ENCODE data around the gene TRO. TPM values are rescaled to one million over a fixed set of nuclear protein-coding genes. Genes with fewer than 3 reads are reported as not detected.

Gene TRO
- total and polyA plus RNA-seq, 8 donors, result 4.2 to 137 (median 96.5) TPM

DNA sequence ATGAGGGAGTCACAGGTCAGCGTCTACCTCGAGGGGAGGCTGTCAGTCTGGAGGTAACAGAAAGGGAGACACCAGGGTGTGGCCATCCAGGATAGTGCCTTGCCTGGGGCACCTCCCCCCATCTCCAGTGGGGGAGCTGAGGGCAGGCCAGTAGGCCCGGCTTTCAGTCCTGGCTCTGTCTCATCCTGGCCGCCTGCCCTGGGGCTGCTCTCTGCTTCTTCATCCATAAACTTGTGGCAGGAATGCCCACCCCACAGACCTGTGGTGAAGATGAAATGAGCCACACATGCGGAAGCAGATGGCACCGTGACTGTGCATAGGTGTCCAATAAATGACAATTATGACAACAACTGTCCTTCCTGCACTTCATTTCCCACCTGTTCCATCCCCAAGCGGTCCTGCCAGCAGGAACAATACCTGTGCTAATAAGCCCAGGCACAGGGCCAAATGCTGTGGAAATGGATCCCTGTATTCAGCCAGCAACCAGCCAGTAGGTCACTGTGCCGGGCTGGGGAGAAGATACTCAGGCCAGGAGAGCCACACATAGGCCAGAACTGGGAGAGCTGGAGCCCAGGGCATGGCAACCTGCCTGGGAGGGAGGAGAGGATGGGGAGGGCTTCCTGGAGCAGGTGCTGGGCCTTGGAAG, 30.2 kb downstream of the TRO start:
- TF ChIP-seq, protein P1, sequence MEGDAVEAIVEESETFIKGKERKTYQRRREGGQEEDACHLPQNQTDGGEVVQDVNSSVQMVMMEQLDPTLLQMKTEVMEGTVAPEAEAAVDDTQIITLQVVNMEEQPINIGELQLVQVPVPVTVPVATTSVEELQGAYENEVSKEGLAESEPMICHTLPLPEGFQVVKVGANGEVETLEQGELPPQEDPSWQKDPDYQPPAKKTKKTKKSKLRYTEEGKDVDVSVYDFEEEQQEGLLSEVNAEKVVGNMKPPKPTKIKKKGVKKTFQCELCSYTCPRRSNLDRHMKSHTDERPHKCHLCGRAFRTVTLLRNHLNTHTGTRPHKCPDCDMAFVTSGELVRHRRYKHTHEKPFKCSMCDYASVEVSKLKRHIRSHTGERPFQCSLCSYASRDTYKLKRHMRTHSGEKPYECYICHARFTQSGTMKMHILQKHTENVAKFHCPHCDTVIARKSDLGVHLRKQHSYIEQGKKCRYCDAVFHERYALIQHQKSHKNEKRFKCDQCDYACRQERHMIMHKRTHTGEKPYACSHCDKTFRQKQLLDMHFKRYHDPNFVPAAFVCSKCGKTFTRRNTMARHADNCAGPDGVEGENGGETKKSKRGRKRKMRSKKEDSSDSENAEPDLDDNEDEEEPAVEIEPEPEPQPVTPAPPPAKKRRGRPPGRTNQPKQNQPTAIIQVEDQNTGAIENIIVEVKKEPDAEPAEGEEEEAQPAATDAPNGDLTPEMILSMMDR (IDR thresholded peaks at IDR 0.05), result no peak
- H3K4me3 ChIP-seq, result no peak overlapping the region
- no peaks in the 10 kb centered on the region for H3K36me3 ChIP-seq
- intact Hi-C loops (cut with DNase I), result no loop called here
- H3K27me3 ChIP-seq, result no peaks in the 10 kb centered on the region
- ATAC-seq (no peak), DNase-seq (no peak)
- no peaks in the 10 kb centered on the region for H3K4me1 ChIP-seq
- H3K9me3 ChIP-seq, result no peaks in the 10 kb centered on the region
- no peak overlapping the region for H3K27ac ChIP-seq

DNA sequence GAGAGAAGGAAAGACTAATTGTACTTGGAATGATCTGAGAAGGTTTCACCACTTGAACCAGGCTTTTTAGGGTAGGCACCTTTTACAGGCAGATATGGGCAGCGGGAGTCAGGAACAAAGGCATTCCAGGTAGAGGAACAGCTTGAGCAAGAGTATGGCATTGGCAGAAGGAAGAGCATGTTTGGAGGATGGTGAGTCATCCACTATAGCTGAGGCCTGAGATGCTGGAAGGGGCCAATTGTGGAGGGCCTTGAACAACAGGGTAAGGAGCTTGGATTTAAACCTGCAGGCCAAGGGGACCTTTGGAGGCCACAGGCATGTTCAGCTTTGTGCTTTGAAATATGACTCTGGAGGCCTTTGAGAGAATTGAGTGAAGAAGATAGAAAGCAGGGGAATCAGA, 41.1 kb downstream of the TRO start:
- H3K27ac ChIP-seq, result no peak overlapping the region
- intact Hi-C loops (cut with DNase I), result no loop called here
- no peaks in the 10 kb centered on the region for H3K4me1 ChIP-seq
- DNase-seq (no peak), ATAC-seq (no peak)
- no peaks in the 10 kb centered on the region for H3K27me3 ChIP-seq
- H3K9me3 ChIP-seq, result no peaks in the 10 kb centered on the region
- no peak overlapping the region for H3K4me3 ChIP-seq
- no peaks in the 10 kb centered on the region for H3K36me3 ChIP-seq
- TF ChIP-seq, protein P1 (IDR thresholded peaks at IDR 0.05), result no peak

GRCh38 chrX:54964766-54965497, 44.3 kb downstream of the TRO start:
- H3K27me3 ChIP-seq, result no peaks in the 10 kb centered on the region
- no peak overlapping the region for H3K4me3 ChIP-seq
- ATAC-seq (no peak), DNase-seq (no peak)
- intact Hi-C loops (cut with DNase I), result no loop called here
- no peaks in the 10 kb centered on the region for H3K9me3 ChIP-seq
- no peak overlapping the region for H3K27ac ChIP-seq
- no peaks in the 10 kb centered on the region for H3K36me3 ChIP-seq
- TF ChIP-seq, protein P1 (IDR thresholded peaks at IDR 0.05), result no peak
- H3K4me1 ChIP-seq, result no peaks in the 10 kb centered on the region

DNA sequence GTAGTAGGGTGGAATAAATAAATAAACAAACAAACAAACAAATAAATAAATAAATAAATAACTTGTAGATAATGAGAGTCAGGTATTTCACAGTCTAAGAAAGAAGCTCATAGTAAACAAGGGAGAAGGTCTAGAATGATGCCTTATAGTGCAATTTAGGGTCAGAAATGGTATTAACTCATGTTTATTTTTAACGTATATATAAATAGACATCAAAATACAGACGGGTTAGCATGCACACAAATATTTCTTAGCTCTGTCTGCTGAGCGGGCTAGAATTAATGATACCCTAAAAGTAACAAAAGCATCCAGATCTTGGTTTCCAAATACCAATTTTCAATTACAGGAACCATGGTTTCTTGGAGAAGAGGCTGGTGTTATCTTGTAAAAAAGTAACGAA, 56.8 kb downstream of the TRO start:
- no peaks in the 10 kb centered on the region for H3K4me1 ChIP-seq
- TF ChIP-seq, protein P1 (IDR thresholded peaks at IDR 0.05), result no peak
- no peak for ATAC-seq

GRCh38 chrX:54978448-54978847, 57.8 kb downstream of the TRO start:
- H3K27ac ChIP-seq, result no peak overlapping the region
- no peaks in the 10 kb centered on the region for H3K4me1 ChIP-seq
- DNase-seq, result no peak
- H3K27me3 ChIP-seq, result peaks cover 0 to 5% of the 10 kb centered on the region in 2 donors
- no peak overlapping the region for H3K4me3 ChIP-seq
- intact Hi-C loops (cut with DNase I), result no loop called here
- no peak for ATAC-seq
- no peaks in the 10 kb centered on the region for H3K36me3 ChIP-seq
- TF ChIP-seq, protein P1 (IDR thresholded peaks at IDR 0.05), result no peak
- no peaks in the 10 kb centered on the region for H3K9me3 ChIP-seq

More for the DNA sequence above, 56.8 kb downstream of the TRO start:
- Histone ChIP-seq H3K9me3 (no peaks in the 10 kb centered on the region), H3K36me3 (no peaks in the 10 kb centered on the region), H3K4me3 (no peak overlapping the region), H3K27me3 (peaks cover 0 to 5% of the 10 kb centered on the region in 2 donors), H3K27ac (no peak overlapping the region)
- intact Hi-C loops (cut with DNase I), result no loop called here
- no peak for DNase-seq

Data from left lung (tissue), 10 donors.